ENCODE measurements around the gene NDRG3. TPM values are rescaled to one million over a fixed set of nuclear protein-coding genes. Genes with fewer than 3 reads are reported as not detected.

The NDRG3 gene
- total RNA-seq, 1 experiment from 2014 or later, result 23.6 TPM

- Mint-ChIP-seq H3K27ac (no peak overlapping the region), H3K4me3 (peak overlapping the region in 1 of 2 experiments; percentile 92; a peak in 1 of 5 replicates)
Observed at GRCh38 chr20:36775196-36775595, 29.3 kb upstream of the NDRG3 start.

More at GRCh38 chr20:36775196-36775595, 29.3 kb upstream of the NDRG3 start:
- no peak overlapping the region for H3K9ac ChIP-seq (ENCODE audit: extremely low read depth, insufficient read length, low read length)
- H3K23ac ChIP-seq (ENCODE audit: insufficient read length, low read depth, low read length), result no peak overlapping the region
- no peaks in the 10 kb centered on the region for H3K79me2 ChIP-seq (ENCODE audit: insufficient read depth, low read length)
- Mint-ChIP-seq H3K9me3 (peaks cover 0 to 1% of the 10 kb centered on the region in 2 experiments; a peak in 2 of 5 replicates), H3K4me1 (peaks cover 42 to 44% of the 10 kb centered on the region in 2 experiments), H3K27me3 (ENCODE audit: low read depth) (peaks cover 1% of the 10 kb centered on the region), H3K36me3 (ENCODE audit: insufficient read depth in 1 of 3, low read depth in 3 of 3) (peaks cover 0 to 14% (median 13%) of the 10 kb centered on the region in 3 experiments)
- no peak overlapping the region for H2BK120ac ChIP-seq (ENCODE audit: low read depth, low read length, poor library complexity, severe bottlenecking)
- no peaks in the 10 kb centered on the region for H3K79me1 ChIP-seq (ENCODE audit: insufficient read depth, low read depth, low read length, poor library complexity, severe bottlenecking)
- no peak overlapping the region for H3K56ac ChIP-seq (ENCODE audit: insufficient read length, low read depth, low read length)
- H2BK15ac ChIP-seq (ENCODE audit: low read depth, low read length), result no peak overlapping the region
- no peak overlapping the region for H3K4me2 ChIP-seq (ENCODE audit: insufficient read depth, insufficient read length, low read length)
- no peaks in the 10 kb centered on the region for H3K27me3 ChIP-seq (ENCODE audit: insufficient read depth, low read length)
- no peak overlapping the region for H3K27ac ChIP-seq (ENCODE audit: insufficient read length, low read depth, low read length)
- no peak overlapping the region for H4K5ac ChIP-seq (ENCODE audit: insufficient read length, low read depth, low read length)
- H2AK5ac ChIP-seq (ENCODE audit: insufficient read length, low read length), result no peak overlapping the region
- H3K23me2 ChIP-seq (ENCODE audit: insufficient read length, low read depth, low read length, poor library complexity, severe bottlenecking), result peaks cover 11% of the 10 kb centered on the region
- H2BK5ac ChIP-seq (ENCODE audit: insufficient read length, low read length), result no peak overlapping the region
- H3T11ph ChIP-seq (ENCODE audit: low read length), result no peak overlapping the region
- no peaks in the 10 kb centered on the region; the same call in 1 of the 2 replicates for H3K4me1 ChIP-seq (ENCODE audit: insufficient read depth, low read length)
- no peak for DNase-seq
- H3K18ac ChIP-seq (ENCODE audit: insufficient read length, low read depth, low read length), result no peak overlapping the region
- no peak overlapping the region for H4K8ac ChIP-seq (replicated peaks; ENCODE audit: insufficient read length, low read depth, low read length)
- no peak overlapping the region for H2AFZ ChIP-seq (ENCODE audit: low read length)
- H2BK12ac ChIP-seq (ENCODE audit: insufficient read length, low read depth, low read length), result no peak overlapping the region
- no peak for TF ChIP-seq CTCF (conservative IDR thresholded peaks at IDR 0.05)
- no peaks in the 10 kb centered on the region for H4K20me1 ChIP-seq (ENCODE audit: control insufficient read depth, insufficient read depth, insufficient read length)
- H3K9me3 ChIP-seq (ENCODE audit: control insufficient read depth, low read depth, low read length), result no peaks in the 10 kb centered on the region
- WGBS (ENCODE audit: extremely low coverage, insufficient read length, low lambda C conversion rate), result no CpG with 5 or more reads among the region's 2 CpGs
- no peak overlapping the region for H2BK20ac ChIP-seq (ENCODE audit: low read depth, low read length, poor library complexity, severe bottlenecking)
- no peak overlapping the region for H4K91ac ChIP-seq (ENCODE audit: insufficient read length, low read depth, low read length)
- no peak overlapping the region for H3K14ac ChIP-seq (ENCODE audit: insufficient read depth, low read length)
- H3K4ac ChIP-seq (ENCODE audit: low read depth, low read length), result no peak overlapping the region
